Measurements from ENCODE around the gene MGAT5B.
A peak's percentile ranks its signal among the peaks of the same experiment; 100 is the strongest.

Gene MGAT5B

GRCh38 chr17:76879691-76880090 is 11.5 kb downstream of the MGAT5B start:
- DNase-seq = peak; percentile 12

DNA sequence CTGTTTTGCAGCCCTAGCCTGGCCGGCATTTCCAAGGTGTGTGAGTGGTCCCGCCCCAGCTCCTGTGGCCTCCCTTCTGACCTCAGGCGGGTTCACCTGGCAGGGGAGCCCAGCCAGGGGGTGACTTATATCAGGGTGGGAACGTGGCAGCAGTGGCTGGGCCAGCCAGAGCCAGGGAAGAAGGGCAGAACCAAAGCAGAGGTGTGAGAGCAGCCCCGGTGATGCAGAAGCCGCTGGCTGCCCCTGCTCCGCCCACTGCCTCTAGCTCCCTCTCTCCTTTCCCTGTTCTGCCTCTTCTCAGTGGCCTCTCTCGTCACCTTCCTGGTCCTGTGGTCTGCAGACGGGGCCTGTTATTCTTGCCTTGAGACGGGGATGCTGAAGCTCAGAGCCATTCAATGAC is 12.1 kb downstream of the MGAT5B start:
- DNase-seq = no peak

- no peak for DNase-seq
These were observed 12.8 kb downstream of the MGAT5B start for GRCh38 chr17:76880971-76881370.

GRCh38 chr17:76881408-76881807 is 13.2 kb downstream of the MGAT5B start:
- DNase-seq = no peak

DNA sequence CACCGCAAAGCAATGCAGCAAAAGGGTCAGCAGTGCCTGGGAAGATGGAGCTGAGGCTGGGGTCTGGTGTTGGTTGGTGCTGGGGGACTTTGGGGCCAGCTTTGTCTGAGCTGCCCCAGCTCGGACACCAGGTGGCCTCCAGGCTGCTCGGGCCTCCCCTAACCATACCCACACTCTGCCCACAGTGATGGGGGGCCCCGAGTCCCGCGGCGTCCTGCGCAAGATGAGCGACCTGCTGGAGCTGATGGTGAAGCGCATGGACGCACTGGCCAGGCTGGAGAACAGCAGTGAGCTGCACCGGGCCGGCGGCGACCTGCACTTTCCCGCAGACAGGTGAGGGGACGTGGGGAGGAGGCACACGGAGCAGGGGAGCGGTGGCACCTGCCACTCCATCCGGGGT is 13.8 kb downstream of the MGAT5B start:
- no peak for DNase-seq

- no peak for DNase-seq
These were observed 15.7 kb downstream of the MGAT5B start for GRCh38 chr17:76883744-76884525.

DNA sequence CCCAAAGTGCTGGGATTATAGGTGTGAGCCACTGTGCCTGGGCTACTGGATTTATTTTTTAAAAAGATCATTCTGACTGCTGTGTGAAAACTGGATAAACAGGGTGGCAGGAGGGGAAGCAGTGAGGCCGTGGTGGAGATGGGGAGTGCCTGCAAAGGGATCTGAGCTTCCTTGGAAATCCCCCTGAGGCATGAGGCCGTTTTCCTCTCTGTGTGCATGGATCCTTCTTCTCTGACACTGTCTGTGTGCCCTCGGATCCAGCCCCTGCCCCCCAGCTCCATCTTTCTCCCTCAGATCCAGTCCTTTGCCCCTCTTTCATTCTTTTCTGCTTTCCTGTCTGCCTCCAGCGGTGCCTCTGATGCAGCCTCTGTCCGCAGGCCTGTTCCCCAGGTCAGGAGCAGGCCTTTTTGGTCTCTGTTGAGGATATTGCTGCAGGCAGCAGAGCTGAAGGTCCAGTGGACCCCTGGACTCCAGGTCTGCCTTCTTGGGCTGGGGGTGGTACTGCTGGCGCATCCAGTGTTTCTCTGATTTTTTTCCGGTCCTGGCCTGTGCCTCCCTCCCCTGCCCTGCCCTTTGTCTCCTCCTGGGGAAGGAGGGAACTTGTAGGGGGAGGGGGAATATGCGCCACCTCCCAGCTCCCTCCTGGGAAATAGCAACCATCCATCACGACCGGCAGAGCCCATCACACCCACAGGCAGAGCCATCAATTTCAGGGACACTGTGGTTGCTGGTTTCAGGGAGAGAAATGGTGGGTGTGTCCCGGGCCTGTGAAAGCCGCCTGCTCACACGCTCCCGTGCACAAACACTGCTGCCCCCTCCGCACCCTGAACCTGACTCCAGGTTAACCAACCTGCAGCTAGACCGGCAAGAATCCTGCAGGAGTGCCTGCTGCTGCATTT is 17.0 kb downstream of the MGAT5B start:
- no peak for DNase-seq

GRCh38 chr17:76885894-76886290 is 17.7 kb downstream of the MGAT5B start:
- DNase-seq = no peak

GRCh38 chr17:76886395-76886794 is 18.2 kb downstream of the MGAT5B start:
- no peak for DNase-seq

DNA sequence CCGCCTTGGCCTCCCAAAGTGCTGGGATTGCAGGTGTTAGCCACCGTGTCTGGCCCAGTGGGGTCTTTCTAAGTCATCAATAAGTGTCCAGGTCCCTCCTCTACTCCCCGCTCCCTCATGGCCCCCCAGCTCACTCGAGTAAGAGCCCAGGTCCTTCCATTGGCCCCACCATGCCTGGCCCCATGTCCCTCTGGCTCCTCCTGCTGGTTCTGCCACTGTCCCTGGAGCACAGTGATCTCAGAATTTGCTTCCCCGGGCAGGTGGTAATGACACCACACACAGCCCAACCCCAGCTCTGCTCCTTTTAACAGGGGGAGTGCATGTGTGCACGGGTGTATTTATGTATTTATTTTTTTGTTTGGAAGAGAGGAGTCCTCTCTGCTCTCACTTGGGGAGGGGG is 19.6 kb downstream of the MGAT5B start:
- DNase-seq = no peak

DNA sequence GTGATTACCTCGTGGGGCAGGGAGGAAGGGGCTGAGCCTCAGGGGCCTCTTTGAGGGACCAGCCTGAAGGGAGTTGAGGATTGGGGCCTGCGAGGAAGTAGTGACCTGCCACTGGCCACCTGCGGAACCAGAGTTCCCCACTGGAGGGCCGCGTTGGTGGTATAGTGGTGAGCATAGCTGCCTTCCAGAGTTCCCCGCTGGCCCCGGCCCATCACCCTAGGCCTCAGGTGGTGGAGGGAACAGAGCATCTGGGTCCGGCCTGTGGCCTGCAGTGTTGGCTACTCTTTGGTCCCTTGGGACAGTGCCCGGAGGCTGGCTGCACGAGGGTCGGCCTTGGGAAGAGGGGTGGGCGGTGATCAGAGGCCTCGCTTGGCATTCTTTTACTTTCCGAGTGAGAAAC is 20.5 kb downstream of the MGAT5B start:
- no peak for DNase-seq

DNA sequence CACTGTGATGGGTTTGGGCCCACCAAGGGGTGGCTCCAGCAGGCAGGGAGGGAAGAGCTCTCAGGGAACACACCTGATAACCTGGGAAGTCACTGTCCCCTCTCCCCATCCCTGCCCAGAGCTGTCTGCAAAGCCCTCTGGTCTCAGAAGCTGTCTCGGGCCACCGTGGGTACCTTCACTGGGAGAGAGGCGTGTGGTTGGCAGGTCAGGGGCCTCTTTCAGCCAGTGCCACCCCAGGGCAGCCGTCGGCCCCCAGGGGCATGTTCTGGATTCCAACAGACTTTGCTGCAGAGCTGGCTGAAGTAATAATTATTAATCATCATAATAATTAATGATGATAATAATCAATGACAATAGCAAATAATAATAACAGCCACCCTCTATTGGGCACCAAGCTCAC is 21.1 kb downstream of the MGAT5B start:
- no peak for DNase-seq

DNA sequence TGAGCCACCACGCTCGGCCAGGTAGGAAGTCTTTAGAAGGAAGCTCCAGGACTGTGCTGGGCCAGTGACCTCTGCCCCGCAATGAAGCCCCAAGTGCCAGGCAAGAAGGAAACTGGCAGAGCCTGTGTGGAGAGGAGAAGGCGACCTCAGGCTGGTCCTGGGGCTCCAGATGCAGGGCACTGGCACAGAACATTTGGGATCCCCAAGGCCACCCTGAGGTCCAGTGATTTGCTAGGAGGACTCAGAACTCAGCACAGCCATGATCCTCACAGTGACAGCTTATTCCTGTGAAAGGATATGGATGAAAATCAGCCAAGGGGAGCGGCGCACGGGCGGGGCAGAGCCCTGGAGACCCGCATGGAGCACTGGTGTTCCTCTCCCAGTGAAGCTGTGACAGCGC is 24.1 kb downstream of the MGAT5B start:
- DNase-seq = no peak

GRCh38 chr17:76893623-76894334 is 25.6 kb downstream of the MGAT5B start:
- DNase-seq = no peak

DNA sequence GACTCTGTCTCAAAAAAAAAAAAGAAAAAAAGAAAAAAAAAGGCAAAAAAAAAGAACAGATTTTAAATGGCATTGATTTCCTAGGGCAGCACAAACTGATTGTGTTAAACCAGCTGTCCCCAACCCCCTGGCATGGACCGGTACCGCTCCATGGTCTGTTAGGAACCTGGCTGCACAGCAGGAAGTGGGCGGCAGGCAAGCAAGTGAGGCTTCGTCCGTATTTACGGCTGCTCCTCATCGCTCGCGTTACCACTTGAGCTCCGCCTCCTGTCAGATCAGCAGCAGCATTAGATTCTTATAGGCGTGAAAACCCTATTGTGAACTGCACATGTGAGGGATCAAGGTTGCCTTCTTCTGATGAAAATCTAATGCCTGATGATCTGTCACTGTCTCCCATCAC is 26.6 kb downstream of the MGAT5B start:
- no peak for DNase-seq

GRCh38 chr17:76897023-76897422 is 28.8 kb downstream of the MGAT5B start:
- no peak for DNase-seq

GRCh38 chr17:76899414-76899813 is 31.2 kb downstream of the MGAT5B start:
- no peak for DNase-seq

DNA sequence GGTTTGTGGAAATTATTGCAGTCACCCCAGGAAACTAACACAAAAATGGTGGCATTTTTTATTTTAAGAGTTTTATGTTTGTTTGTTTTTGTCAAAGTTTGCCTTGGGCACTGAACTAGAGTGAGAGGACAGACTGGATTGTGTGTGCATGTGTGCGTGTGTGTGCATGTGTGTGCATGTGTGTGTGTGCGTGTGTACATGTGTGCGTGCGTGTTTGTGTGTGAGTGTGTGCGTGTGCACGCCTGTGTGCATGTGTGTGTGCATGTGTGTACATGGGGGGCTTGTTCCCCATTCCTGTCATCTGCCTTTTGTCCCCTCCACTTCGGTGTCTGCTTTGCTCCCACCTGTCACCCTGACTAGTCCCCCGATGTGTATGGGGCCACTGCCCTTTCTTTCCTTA is 32.5 kb downstream of the MGAT5B start:
- DNase-seq = no peak

DNA sequence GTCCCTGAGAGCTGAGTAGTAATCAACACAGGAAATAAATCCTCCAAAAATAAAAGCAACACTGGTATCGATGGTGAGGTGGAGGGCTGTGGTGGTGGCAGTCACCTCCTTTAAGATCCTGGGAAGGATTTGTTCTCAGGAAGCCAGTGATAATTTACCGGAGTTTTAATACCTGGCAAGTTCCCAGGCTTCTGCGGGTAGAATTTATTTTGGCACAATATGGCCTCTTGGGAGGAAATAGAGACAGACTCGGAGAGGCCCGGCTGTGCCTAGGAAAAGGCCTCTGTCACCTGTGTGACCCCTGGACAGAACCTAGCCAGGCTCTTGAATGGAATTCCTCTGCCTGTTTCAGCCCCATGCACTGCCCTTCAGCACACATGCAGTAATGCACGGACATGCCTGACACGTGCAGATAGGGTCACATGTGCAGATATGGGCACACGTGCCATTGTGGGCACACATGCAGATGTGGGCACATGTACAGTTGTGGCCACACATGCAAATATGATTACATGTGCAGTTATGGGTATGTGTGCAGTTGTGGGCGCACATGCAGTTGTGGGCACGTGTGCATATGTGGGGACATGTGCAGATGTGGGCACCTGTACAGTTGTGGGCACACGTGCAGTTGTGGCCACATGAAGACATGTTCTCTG is 33.5 kb downstream of the MGAT5B start:
- DNase-seq = no peak

DNA sequence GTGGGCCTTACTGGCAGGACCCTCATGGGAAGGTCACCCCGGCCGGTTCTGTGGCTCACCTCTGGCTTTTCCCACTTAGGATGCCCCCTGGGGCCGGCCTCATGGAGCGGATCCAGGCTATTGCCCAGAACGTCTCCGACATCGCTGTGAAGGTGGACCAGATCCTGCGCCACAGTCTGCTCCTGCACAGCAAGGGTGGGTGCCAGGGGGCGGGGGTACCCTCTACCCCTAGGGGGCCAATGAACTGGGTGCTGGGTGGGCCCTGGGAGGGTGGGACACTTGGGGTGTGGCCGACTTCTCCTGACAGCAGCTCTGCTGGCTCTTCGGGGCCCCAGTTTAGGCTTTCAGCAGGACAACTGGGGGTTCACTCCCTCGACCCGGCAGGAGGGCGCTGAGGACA is 34.3 kb downstream of the MGAT5B start:
- no peak for DNase-seq

DNA sequence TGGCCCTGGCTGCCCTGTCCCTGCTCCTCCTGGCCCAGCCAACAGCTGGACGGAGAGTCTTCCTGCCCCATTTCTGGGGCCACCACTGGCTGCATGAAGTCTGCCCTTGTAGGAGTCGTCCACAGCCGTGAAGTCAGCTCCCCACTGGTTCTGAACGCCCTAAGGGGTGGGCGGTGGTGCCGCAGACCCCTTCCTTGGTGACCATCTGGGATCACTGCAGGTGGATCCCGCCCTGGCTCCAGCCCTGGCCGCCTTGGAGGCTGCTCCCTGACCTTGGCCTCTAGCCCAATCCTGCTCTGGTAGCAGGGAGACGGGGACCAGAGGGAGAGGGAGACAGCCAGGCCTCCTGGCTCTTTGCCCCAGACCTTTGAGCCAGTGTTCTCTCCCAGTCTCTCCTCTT is 35.4 kb downstream of the MGAT5B start:
- DNase-seq = no peak

GRCh38 chr17:76904116-76904515 is 35.9 kb downstream of the MGAT5B start:
- no peak for DNase-seq

- no peak for DNase-seq
These were observed 36.8 kb downstream of the MGAT5B start for GRCh38 chr17:76905036-76905435.

Measured in fibroblast of skin of abdomen (primary cell).